Measurements from ENCODE around the gene FBXL16.

DNA sequence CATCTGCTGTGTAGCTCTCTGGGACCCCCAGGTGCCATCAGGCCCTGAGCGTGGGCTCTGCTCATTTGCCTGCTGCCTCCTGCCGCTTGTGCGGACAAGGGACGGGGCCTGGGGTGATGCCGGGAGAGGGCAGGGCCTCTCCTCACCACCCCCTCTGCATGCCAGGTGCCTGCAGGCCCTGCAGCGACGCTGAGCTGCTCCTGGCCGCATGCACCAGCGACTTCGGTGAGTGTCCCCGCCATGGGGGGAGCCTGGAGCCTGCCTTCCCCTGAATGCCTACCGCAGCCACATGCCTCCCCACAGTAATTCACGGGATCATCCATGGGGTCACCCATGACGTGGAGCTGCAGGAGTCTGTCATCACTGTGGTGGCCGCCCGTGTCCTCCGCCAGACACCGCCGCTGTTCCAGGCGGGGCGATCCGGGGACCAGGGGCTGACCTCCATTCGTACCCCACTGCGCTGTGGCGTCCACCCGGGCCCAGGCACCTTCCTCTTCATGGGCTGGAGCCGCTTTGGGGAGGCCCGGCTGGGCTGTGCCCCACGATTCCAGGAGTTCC, 11.2 kb upstream of the FBXL16 start:
- TF ChIP-seq, protein P1, sequence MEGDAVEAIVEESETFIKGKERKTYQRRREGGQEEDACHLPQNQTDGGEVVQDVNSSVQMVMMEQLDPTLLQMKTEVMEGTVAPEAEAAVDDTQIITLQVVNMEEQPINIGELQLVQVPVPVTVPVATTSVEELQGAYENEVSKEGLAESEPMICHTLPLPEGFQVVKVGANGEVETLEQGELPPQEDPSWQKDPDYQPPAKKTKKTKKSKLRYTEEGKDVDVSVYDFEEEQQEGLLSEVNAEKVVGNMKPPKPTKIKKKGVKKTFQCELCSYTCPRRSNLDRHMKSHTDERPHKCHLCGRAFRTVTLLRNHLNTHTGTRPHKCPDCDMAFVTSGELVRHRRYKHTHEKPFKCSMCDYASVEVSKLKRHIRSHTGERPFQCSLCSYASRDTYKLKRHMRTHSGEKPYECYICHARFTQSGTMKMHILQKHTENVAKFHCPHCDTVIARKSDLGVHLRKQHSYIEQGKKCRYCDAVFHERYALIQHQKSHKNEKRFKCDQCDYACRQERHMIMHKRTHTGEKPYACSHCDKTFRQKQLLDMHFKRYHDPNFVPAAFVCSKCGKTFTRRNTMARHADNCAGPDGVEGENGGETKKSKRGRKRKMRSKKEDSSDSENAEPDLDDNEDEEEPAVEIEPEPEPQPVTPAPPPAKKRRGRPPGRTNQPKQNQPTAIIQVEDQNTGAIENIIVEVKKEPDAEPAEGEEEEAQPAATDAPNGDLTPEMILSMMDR (optimal IDR thresholded peaks at IDR 0.05 in 1 of 3, IDR thresholded peaks at IDR 0.05 in 1 of 3, conservative IDR thresholded peaks at IDR 0.05 in 1 of 3; ENCODE audit: extremely low read depth in 1 of 3, insufficient read depth in 2 of 3, low read length in 3 of 3): no peak
- TF ChIP-seq EZH2 (IDR thresholded peaks at IDR 0.05; ENCODE audit: low read length): no peak

Measured in keratinocyte (primary cell).